HepG2 (cell line): ENCODE results near the gene TEX51. TPM values are rescaled to one million over a fixed set of nuclear protein-coding genes. Genes with fewer than 3 reads are reported as not detected.

ENCODE experiments used
- ATAC-seq: fragments of 200-7000 bp; cut with Tn5 transposase; 3 replicates; pipeline ENCODE4 v1.9.1; 2020; ENCODE audit warnings: mild to moderate bottlenecking, moderate library complexity
- BruUV-seq: library from RNA; stranded (reverse); fragments of 400-500 nt; replicated peaks from 2 replicates; lab custom pipeline; 2021; lab: Mats Ljungman, UMichigan
- CTCF ChIA-PET: fragments of 300-600 bp; formaldehyde crosslinking; extraction: SDS; loops from one replicate; lab custom pipeline; 2021; ENCODE audit warnings: low total read pairs, inconsistent platforms, low intra/inter-chr PET ratio; lab: Yijun Ruan, JAX
- POLR2A ChIA-PET: fragments of 350-600 bp; sonication (Branson Sonifier 250); formaldehyde crosslinking; loops from one replicate; lab custom pipeline; 2020; ENCODE audit warnings: antibody characterized with exemption, inconsistent platforms; lab: Yijun Ruan, JAX
- DNase-seq: peaks from one replicate; pipeline ENCODE4 v3.0.0-alpha.2; 2015; ENCODE audit warnings: low spot score
- FAIRE-seq: peaks from 3 replicates; lab custom pipeline; 2011; peaks lifted over from hg19 to GRCh38; lab: Jason Lieb, UNC
- H2AFZ ChIP-seq: one replicate; pipeline ENCODE4 v1.6.1; 2011; ENCODE audit warnings: low read length, inconsistent platforms
- H3K27ac ChIP-seq: fragments of 300-600 bp; 3 replicates; pipeline ENCODE4 v1.8.0; 2011; ENCODE audit warnings: mixed run types, mild to moderate bottlenecking, mixed read lengths, low read length, inconsistent platforms; ENCODE audit not compliant: insufficient read depth; ENCODE audit errors: extremely low read length
- H3K27me3 ChIP-seq, 2 experiments: fragments of 200-600 bp in 1 of 2; 2 replicates in 1 of 2; 3 replicates in 1 of 2; pipeline versions ENCODE4 v1.6.0 to v1.8.0; 2011; ENCODE audit warnings: low read length in 2 of 2, mild to moderate bottlenecking in 2 of 2, moderate library complexity in 2 of 2, inconsistent platforms in 1 of 2; ENCODE audit not compliant: insufficient read depth in 2 of 2, control insufficient read depth in 1 of 2
- H3K36me3 ChIP-seq, 2 experiments: fragments of 200-600 bp in 1 of 2; replicated peaks in 1 of 2; 2 replicates in 1 of 2; 3 replicates in 1 of 2; pipeline versions ENCODE4 v1.5.1 to v1.8.0; 2011; ENCODE audit warnings: low read length in 2 of 2, inconsistent platforms in 1 of 2; ENCODE audit not compliant: insufficient read depth in 2 of 2, control insufficient read depth in 1 of 2
- H3K4me1 ChIP-seq: 2 replicates; pipeline ENCODE4 v1.5.1; 2012; ENCODE audit warnings: low read length, inconsistent platforms; ENCODE audit not compliant: insufficient read depth
- H3K4me2 ChIP-seq: 2 replicates; pipeline ENCODE4 v1.6.0; 2011; ENCODE audit warnings: low read depth, low read length, inconsistent platforms
- H3K4me3 ChIP-seq, 3 experiments: fragments of 200-600 bp in 1 of 3; sonication (generic), shearing (Covaris generic) in 1 of 3; replicated peaks in 1 of 3; 2 replicates each; pipeline ENCODE4 v1.5.1; 2011 to 2016; ENCODE audit warnings: low read length in 3 of 3, inconsistent platforms in 2 of 3, low read depth in 2 of 3, mild to moderate bottlenecking in 2 of 3, control low read depth in 1 of 3, mixed read lengths in 1 of 3; ENCODE audit not compliant: insufficient read depth in 1 of 3
- H3K79me2 ChIP-seq: one replicate; pipeline ENCODE4 v1.6.1; 2011; ENCODE audit warnings: low read length, inconsistent platforms; ENCODE audit not compliant: insufficient read depth
- H3K9ac ChIP-seq: 2 replicates; pipeline ENCODE4 v1.6.0; 2011; ENCODE audit warnings: mild to moderate bottlenecking, low read depth, low read length, inconsistent platforms; ENCODE audit not compliant: insufficient read depth
- H3K9me3 ChIP-seq: 2 replicates; pipeline ENCODE4 v1.5.1; 2012; ENCODE audit warnings: mild to moderate bottlenecking, low read length
- H4K20me1 ChIP-seq: 2 replicates; pipeline ENCODE4 v1.6.0; 2011; ENCODE audit warnings: inconsistent platforms, mild to moderate bottlenecking, low read length, moderate library complexity; ENCODE audit not compliant: insufficient read depth
- ATAD3A ChIP-seq: sonication (generic); formaldehyde crosslinking; IDR thresholded peaks from 2 replicates; pipeline ENCODE4 v1.4.0; 2020; ENCODE audit warnings: missing genetic modification reagents
- CTCF ChIP-seq: sonication (generic); formaldehyde crosslinking; IDR thresholded peaks from 2 replicates; pipeline ENCODE4 v1.5.0; 2020; ENCODE audit warnings: mild to moderate bottlenecking, missing genetic modification reagents, moderate library complexity
- DZIP1 ChIP-seq: sonication (generic); formaldehyde crosslinking; IDR thresholded peaks from 2 replicates; pipeline ENCODE4 v1.5.0; 2020; ENCODE audit warnings: mild to moderate bottlenecking, missing genetic modification reagents
- EEA1 ChIP-seq: sonication (generic); formaldehyde crosslinking; IDR thresholded peaks from 2 replicates; pipeline ENCODE4 v1.5.1; 2020; ENCODE audit warnings: mild to moderate bottlenecking, missing genetic modification reagents, borderline replicate concordance
- FOXM1 ChIP-seq: sonication (generic); formaldehyde crosslinking; IDR thresholded peaks from 2 replicates; pipeline ENCODE4 v1.5.0; 2020; ENCODE audit warnings: missing genetic modification reagents
- HDAC1 ChIP-seq: sonication (generic); formaldehyde crosslinking; IDR thresholded peaks from 2 replicates; pipeline ENCODE4 v1.5.1; 2020; ENCODE audit warnings: mild to moderate bottlenecking, missing genetic modification reagents
- KLF11 ChIP-seq: IDR thresholded peaks from 2 replicates; pipeline ENCODE4 v1.6.1; 2016; ENCODE audit warnings: missing compliant biosample characterization
- MXI1 ChIP-seq: IDR thresholded peaks from 3 replicates; pipeline ENCODE4 v1.6.1; 2012; ENCODE audit warnings: low read depth, low read length, inconsistent platforms, borderline replicate concordance
- SKI ChIP-seq: fragments of 450-650 bp; IDR thresholded peaks from one replicate; pipeline ENCODE4 v1.6.1; 2018; ENCODE audit warnings: mild to moderate bottlenecking; ENCODE audit not compliant: partially characterized antibody
- SMAD3 ChIP-seq: sonication (generic); formaldehyde crosslinking; IDR thresholded peaks from 2 replicates; pipeline ENCODE4 v1.4.0; 2020; ENCODE audit warnings: missing genetic modification reagents
- SOX6 ChIP-seq, 2 experiments: fragments of 450-650 bp in 1 of 2; sonication (generic) in 1 of 2; formaldehyde crosslinking in 1 of 2; IDR thresholded peaks; 2 replicates each; pipeline versions ENCODE4 v1.4.0 to v1.6.1; 2017 to 2020; ENCODE audit warnings: antibody characterized with exemption in 1 of 2, mild to moderate bottlenecking in 1 of 2, missing genetic modification reagents in 1 of 2
- ZKSCAN1 ChIP-seq: fragments of 150-350 bp; IDR thresholded peaks from 2 replicates; pipeline ENCODE4 v1.6.1; 2014; ENCODE audit warnings: low read length
- ZNF12 ChIP-seq: sonication (generic); formaldehyde crosslinking; IDR thresholded peaks from 2 replicates; pipeline ENCODE4 v1.5.0; 2020; ENCODE audit warnings: missing genetic modification reagents
- ZNF44 ChIP-seq: sonication (generic); formaldehyde crosslinking; IDR thresholded peaks from 2 replicates; pipeline ENCODE4 v1.5.1; 2020; ENCODE audit warnings: mild to moderate bottlenecking, missing genetic modification reagents
- ZNF552 ChIP-seq: sonication (generic); formaldehyde crosslinking; IDR thresholded peaks from 2 replicates; pipeline ENCODE4 v1.9.0; 2022; ENCODE audit warnings: missing genetic modification reagents, mild to moderate bottlenecking, borderline replicate concordance
- ZNF687 ChIP-seq: sonication (generic); formaldehyde crosslinking; IDR thresholded peaks from 2 replicates; pipeline ENCODE4 v1.5.1; 2020; ENCODE audit warnings: mild to moderate bottlenecking, missing genetic modification reagents, moderate library complexity
- ZNF724P ChIP-seq: sonication (generic); formaldehyde crosslinking; IDR thresholded peaks from 2 replicates; pipeline ENCODE4 v1.8.0; 2022; ENCODE audit warnings: missing genetic modification reagents, borderline replicate concordance
- ZNF776 ChIP-seq: sonication (generic); formaldehyde crosslinking; IDR thresholded peaks from 2 replicates; pipeline ENCODE4 v1.4.0; 2020; ENCODE audit warnings: mild to moderate bottlenecking, missing genetic modification reagents
- WGBS: methylation state at CpG from one replicate; pipeline ENCODE4 v1.1.6; 2017; ENCODE audit warnings: low lambda C conversion rate; 5-methylcytosine and 5-hydroxymethylcytosine counted together
- in situ Hi-C: cut with HindIII; loops from 2 replicates; pipeline ENCODE4 v1.10.0; 2017; ENCODE audit warnings: low pct_unique_long_range_greater_than_20kb; ENCODE audit not compliant: extremely low pct_ligation_motif_present
- intact Hi-C: fragments of 100-400 bp; cut with micrococcal nuclease; formaldehyde crosslinking; loops from one replicate; pipeline ENCODE4 v1.10.0; 2022; ENCODE audit not compliant: unreplicated experiment
- polyA plus RNA-seq, 8 experiments: library from polyadenylated mRNA; depleted of rRNA in 3 of 8; stranded (reverse) in 7 of 8; unstranded in 1 of 8; fragments of >200 nt; fragmentation: Illumina TruSeq in 4 of 8; extraction: Trizol in 4 of 8; gene quantifications; 2 replicates each; pipeline versions ENCODE4 v1.2.1 to v1.2.3, GENCODE V29; 2011 to 2016; ENCODE audit warnings: low read depth in 4 of 8, missing spikeins in 1 of 8, mixed read lengths in 1 of 8; ENCODE audit not compliant: insufficient read depth in 1 of 8
- total RNA-seq, 5 experiments: library from RNA; depleted of rRNA; stranded (reverse); fragments of >200 nt; fragmentation: Illumina TruSeq; extraction: Trizol; gene quantifications; 2 replicates each; pipeline ENCODE4 v1.2.3, GENCODE V29; 2016; ENCODE audit warnings: low read depth in 1 of 5

TEX51 gene
- total and polyA plus RNA-seq, 2 of the 13 experiments (the other 11 are each of a cell fraction or from before 2014, with no cell fraction given), result not detected

DNA sequence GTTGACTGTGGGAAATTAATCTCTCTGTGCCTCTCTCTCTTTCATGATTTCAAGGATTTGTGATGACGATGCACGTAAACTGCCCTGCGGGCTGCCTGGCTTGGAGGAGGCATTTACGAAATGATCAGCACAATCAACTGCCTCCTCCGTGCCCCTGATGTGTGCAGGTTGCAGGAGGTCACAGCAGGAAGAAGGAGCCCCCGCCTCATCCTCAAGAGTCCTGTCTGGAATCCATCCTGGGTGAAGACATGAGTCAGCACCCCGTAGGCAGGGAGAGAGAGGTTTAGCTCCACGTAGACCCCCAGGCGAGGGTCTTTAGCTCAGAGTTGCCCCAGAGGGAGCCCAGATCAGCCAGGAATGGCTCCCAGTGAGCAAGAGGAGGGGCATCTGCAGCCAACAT is 17.1 kb upstream of the TEX51 start (continued):
- TF ChIP-seq ZNF687 (CRISPR knock-in tag), result no peak
- no peak for TF ChIP-seq SKI
- no peak for TF ChIP-seq ZNF552 (CRISPR knock-in tag)
- no peak for TF ChIP-seq CTCF
- TF ChIP-seq ZKSCAN1, result no peak
- no peak for TF ChIP-seq ZNF776 (CRISPR knock-in tag)
- no peak for TF ChIP-seq ZNF724P

- no peaks in the 10 kb centered on the region for H3K9me3 ChIP-seq
- BruUV-seq, result no TSS peak
- no peak overlapping the region for H3K9ac ChIP-seq
- no peaks in the 10 kb centered on the region for H3K79me2 ChIP-seq
- no peak for ATAC-seq
- POLR2A ChIA-PET, result no interaction called here
- H3K4me1 ChIP-seq, result no peaks in the 10 kb centered on the region
- H4K20me1 ChIP-seq, result no peaks in the 10 kb centered on the region
- no peak overlapping the region for H3K4me3 ChIP-seq
- WGBS, result 0% methylated on average over 2 of the region's 2 CpGs
- no peak overlapping the region for H3K4me2 ChIP-seq
- no peak for DNase-seq
- no peak for FAIRE-seq
- no peaks in the 10 kb centered on the region for H3K36me3 ChIP-seq
- H3K27ac ChIP-seq, result no peak overlapping the region
- intact Hi-C loops (no loop called here), in situ Hi-C loops (no loop called here)
- no peak overlapping the region for H2AFZ ChIP-seq
- peaks cover 0 to 16% of the 10 kb centered on the region in 2 experiments; a peak in 4 of 5 replicates for H3K27me3 ChIP-seq
- CTCF ChIA-PET, result no interaction called here
- TF ChIP-seq SMAD3 (CRISPR knock-in tag), result no peak
- TF ChIP-seq KLF11, result no peak
- no peak for TF ChIP-seq ZNF44 (CRISPR knock-in tag)
- TF ChIP-seq ATAD3A (CRISPR knock-in tag), result no peak
- TF ChIP-seq EEA1, result no peak
- no peak for TF ChIP-seq FOXM1 (CRISPR knock-in tag)
- no peak for TF ChIP-seq ZNF12 (CRISPR knock-in tag)
- TF ChIP-seq DZIP1 (CRISPR knock-in tag), result no peak
- no peak for TF ChIP-seq SOX6 (IDR thresholded peaks at IDR 0.05)
- TF ChIP-seq SOX6 (CRISPR knock-in tag; IDR thresholded peaks at IDR 0.05), result no peak
- no peak for TF ChIP-seq HDAC1 (CRISPR knock-in tag)
- TF ChIP-seq MXI1, result no peak
These were observed 16.5 kb upstream of the TEX51 start for GRCh38 chr2:126882181-126882580.
